Mammary epithelial cell (primary cell): ENCODE results near the gene GCA.

Source experiments
- CTCF ChIP-seq, 2 donors: IDR thresholded peaks in 1 of 2; conservative IDR thresholded peaks in 1 of 2; 2 replicates each; pipeline ENCODE4 v1.5.1; 2011 to 2012; ENCODE audit warnings: inconsistent platforms in 2 of 2, low read length in 2 of 2, mild to moderate bottlenecking in 2 of 2, control low read depth in 1 of 2, low read depth in 1 of 2; ENCODE audit not compliant: insufficient read depth in 1 of 2; ENCODE audit errors: extremely low read depth in 1 of 2
- EZH2 ChIP-seq: IDR thresholded peaks from 2 replicates; pipeline ENCODE4 v1.6.1; 2012; ENCODE audit warnings: low read length, inconsistent platforms, borderline replicate concordance

- no peak for TF ChIP-seq CTCF (conservative IDR thresholded peaks at IDR 0.05 in 1 of 2, IDR thresholded peaks at IDR 0.05 in 1 of 2; ENCODE audit: extremely low read depth in 1 of 2, insufficient read depth in 1 of 2, low read depth in 1 of 2, low read length in 2 of 2)
- TF ChIP-seq EZH2 = no peak
Measured at GRCh38 chr2:162400336-162400735, 56.4 kb downstream of the GCA start.
